ENCODE results near the gene UGGT2. TPM values are rescaled to one million over a fixed set of nuclear protein-coding genes. Genes with fewer than 3 reads are reported as not detected.

Gene UGGT2, protein sequence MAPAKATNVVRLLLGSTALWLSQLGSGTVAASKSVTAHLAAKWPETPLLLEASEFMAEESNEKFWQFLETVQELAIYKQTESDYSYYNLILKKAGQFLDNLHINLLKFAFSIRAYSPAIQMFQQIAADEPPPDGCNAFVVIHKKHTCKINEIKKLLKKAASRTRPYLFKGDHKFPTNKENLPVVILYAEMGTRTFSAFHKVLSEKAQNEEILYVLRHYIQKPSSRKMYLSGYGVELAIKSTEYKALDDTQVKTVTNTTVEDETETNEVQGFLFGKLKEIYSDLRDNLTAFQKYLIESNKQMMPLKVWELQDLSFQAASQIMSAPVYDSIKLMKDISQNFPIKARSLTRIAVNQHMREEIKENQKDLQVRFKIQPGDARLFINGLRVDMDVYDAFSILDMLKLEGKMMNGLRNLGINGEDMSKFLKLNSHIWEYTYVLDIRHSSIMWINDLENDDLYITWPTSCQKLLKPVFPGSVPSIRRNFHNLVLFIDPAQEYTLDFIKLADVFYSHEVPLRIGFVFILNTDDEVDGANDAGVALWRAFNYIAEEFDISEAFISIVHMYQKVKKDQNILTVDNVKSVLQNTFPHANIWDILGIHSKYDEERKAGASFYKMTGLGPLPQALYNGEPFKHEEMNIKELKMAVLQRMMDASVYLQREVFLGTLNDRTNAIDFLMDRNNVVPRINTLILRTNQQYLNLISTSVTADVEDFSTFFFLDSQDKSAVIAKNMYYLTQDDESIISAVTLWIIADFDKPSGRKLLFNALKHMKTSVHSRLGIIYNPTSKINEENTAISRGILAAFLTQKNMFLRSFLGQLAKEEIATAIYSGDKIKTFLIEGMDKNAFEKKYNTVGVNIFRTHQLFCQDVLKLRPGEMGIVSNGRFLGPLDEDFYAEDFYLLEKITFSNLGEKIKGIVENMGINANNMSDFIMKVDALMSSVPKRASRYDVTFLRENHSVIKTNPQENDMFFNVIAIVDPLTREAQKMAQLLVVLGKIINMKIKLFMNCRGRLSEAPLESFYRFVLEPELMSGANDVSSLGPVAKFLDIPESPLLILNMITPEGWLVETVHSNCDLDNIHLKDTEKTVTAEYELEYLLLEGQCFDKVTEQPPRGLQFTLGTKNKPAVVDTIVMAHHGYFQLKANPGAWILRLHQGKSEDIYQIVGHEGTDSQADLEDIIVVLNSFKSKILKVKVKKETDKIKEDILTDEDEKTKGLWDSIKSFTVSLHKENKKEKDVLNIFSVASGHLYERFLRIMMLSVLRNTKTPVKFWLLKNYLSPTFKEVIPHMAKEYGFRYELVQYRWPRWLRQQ (N-terminal part only)
- under 1 TPM in 1 of 2 donors, not detected in 1; 0.04 TPM for total RNA-seq

DNA sequence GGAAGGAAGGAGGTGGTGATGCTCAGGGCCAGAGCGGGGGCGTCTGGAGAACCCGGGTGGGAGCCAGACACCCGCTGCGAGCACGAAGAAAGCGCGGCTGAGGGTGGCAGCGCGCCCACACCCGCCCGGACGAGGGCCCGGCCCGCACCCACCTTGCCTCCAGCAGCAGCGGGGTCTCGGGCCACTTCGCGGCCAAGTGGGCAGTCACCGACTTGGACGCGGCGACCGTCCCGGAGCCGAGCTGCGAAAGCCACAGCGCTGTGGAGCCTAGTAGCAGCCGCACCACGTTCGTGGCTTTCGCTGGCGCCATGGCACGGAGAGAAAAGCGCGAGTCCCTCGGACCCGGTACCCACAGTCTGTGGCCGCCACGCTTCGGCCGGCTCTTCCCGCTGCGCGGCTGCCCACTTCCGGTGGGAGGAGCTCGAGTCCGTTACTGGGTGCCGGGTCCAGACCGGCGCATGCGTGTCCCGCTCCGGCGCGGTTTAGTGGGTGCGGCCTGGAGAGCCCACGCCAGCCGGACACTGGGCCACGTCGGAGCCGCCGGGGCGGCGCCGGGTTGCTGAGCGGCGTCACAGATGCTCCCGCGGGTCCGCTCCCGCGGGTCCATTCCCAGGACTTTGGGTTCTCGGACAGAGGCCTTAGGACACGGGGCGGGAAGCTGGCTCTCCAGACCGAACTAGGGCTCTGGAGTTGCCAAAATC, at the start of gene UGGT2:
Gene UGGT2, minus strand, starts transcription at position 399 of the 701 bp plus-strand sequence. Its CDS starts 89 bp downstream, at position 310.
- ATAC-seq (peak; percentile 45 to 62), DNase-seq (ENCODE audit: low spot score in 2 of 2) (no peak)
- Mint-ChIP-seq H3K36me3 (peaks cover 10 to 19% of the 10 kb centered on the region in 2 donors), H3K27ac (no peak within 1 kb of the TSS), H3K9me3 (peaks cover 5 to 8% of the 10 kb centered on the region in 2 donors)

DNA sequence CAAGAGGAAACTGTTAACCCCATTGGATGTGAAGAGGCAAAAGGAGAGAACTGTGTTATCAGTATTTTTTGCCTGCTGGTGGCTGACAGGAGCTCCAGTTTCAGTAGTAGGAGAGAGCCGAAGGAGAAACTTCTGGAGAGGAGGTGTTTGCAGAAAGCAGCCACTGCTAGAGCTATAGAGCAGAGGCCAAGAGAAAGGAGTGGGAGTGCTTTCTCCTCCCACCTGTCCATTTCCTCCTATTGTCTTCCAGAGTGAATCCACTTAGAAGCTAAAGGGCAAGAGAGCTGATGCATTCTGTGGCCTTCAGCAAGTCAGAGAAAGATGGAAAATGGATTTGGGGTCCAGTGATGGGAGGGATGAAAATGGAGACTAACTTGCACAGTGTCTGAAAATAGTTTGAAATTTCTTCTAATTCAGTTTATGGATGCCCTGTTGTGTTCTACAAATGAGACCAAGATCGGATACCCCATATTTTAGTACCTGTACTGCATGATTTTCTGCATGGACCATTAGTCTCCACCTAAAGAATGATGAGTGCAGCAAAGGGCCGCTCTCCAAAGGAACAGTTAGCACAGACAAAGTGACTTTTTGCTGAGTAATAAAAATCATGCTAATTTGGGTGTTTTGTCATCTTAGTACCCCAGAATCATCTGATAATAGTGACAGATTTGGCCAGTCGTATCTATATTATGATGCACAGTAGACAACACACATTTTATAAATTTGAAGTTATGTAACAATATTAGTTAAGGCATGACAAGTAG, 47.4 kb upstream of the UGGT2 start:
- H3K36me3 Mint-ChIP-seq = no peaks in the 10 kb centered on the region
- H3K27ac Mint-ChIP-seq = no peak overlapping the region
- ATAC-seq (no peak), DNase-seq (ENCODE audit: low spot score in 2 of 2) (no peak)
- peaks cover 5 to 12% of the 10 kb centered on the region in 2 donors for H3K9me3 Mint-ChIP-seq

DNA sequence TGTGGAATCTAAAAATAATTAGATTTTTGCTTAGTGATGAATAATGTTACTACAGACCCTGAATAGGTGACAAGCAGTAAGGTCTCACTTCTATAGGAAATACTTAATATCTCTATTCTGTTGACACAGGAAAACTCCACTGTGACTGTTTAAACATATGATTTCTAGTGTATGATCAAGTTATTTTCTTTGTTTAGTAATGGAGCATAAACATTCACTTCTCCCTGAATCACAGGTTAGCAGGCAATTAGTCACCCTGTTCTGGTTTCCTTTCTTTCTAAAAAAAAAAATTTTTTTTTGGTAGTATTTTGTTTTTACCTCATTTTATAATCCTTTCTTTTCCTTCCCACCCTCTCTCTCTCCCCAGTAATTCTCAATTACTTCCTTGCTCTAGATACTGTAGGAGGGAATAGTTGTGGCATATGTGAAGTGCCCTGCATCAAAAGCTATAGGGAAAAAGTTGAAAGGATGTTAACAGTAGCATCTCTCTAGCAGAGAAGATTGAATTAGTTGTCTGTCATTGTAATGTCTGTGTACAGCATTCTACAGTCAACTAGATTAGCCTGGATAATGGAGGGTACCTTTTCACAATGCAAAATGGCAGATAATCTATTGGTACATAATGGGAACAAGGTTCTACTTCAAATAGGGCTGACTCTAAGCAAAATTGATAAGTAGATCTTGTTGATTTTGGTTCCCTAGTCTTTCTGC, 40.2 kb upstream of the UGGT2 start:
- H3K27ac Mint-ChIP-seq = no peak overlapping the region
- ATAC-seq (no peak), DNase-seq (ENCODE audit: low spot score in 2 of 2) (no peak)
- peaks cover 0 to 5% of the 10 kb centered on the region in 2 donors for H3K9me3 Mint-ChIP-seq
- H3K36me3 Mint-ChIP-seq = peaks cover 0 to 6% of the 10 kb centered on the region in 2 donors

DNA sequence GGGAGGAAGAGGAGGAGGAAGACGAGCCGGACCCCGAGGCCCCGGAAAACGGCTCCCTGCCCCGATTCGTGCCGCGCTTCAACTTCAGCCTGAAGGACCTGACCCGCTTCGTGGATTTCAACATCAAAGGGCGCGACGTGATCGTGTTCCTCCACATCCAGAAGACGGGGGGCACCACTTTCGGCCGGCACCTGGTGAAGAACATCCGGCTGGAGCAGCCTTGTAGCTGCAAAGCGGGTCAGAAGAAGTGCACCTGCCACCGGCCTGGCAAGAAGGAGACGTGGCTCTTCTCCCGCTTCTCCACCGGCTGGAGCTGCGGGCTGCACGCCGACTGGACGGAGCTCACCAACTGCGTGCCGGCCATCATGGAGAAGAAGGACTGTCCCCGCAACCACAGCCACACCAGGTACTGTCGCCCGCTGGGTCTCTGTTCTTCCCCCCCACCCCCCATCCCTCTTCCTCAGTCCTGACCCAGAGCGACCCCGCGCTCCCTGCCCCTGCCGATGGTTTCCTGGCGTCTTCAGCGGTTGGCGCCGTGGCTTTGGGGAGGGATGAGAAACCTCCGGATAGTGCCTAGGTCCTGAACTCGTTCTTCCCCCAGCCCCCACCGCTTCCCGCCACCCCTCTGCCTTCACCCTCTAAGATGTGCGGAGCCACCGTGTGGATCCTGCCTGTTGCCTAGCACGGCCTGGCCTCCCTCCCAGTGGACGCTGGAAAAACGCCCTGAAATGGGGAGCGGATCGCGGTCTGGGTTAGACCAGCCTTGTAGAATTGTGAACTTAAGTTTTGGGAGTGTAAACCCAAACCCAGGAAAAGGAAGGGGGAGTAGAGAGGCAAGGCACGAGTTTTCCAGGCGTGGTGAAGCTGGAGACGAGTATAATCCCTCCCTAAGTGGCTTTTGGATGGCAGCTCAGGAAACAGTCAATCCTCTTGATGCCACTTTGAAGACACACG, 38.2 kb upstream of the UGGT2 start:
- ATAC-seq (no peak), DNase-seq (ENCODE audit: low spot score in 2 of 2) (no peak)
- Mint-ChIP-seq H3K36me3 (peaks cover 0 to 6% of the 10 kb centered on the region in 2 donors), H3K27ac (no peak overlapping the region), H3K9me3 (no peaks in the 10 kb centered on the region)

DNA sequence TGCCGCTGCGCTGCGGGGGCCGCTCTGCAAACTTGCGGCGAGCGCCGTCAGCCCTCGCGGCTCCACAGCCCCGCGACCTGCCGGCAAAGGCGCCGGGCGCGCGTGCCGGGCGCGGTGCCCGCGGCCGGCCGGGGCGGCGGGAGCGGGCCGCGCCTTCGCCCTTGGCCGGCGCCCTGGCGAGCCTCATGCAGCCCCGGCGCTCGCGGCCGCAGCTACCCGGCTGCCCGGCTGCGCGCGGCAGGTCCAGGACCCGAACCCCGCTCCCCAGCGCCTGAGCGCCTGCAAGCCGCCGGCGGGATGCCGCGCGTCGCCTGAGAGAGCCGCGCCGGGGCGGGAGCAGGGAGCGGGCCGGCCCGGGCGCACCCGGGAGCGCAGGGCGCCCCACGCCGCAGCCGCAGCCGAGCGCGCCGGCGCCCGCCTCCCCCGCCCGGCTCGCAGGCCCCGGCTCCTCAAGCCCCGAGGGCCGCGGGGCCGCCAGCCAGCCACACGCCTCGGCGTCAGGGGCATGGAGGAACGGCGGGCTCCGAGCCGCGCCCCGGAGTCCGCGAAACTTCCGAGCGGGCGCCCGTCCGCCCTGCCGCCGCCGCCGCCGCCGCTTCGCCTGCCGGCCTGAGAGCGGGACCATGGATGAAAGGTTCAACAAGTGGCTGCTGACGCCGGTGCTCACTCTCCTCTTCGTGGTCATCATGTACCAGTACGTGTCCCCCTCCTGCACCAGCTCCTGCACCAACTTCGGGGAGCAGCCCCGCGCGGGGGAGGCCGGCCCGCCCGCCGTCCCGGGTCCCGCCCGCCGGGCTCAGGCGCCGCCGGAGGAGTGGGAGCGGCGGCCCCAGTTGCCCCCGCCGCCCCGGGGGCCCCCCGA, 37.3 kb upstream of the UGGT2 start:
- Mint-ChIP-seq H3K27ac (no peak overlapping the region), H3K36me3 (peaks cover 0 to 6% of the 10 kb centered on the region in 2 donors)

DNA sequence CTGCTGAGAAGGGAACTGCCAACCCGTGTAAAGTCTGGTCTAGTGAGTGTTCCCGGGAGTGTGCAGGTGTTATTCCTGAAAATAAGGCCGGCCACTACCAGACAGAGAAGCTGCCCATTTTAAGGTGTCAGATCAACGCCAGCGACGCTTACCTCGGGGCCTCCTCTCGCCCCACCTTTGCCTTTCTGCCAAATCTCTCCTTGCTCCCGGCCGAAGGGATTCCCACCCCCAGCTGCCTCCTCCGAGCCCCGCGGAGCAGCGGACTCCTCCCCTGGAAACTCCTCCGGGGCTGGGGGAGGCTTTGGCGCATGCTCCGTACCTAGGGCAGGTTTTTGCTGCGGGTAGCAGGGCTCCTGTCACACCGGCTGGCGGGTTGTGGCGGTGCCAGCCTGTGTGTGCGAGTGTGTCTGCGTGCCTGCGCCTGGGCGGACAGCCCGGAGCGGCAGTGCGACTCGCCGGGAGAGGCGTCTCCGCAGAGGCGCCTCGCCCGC, 36.6 kb upstream of the UGGT2 start, which contains the start of gene HS6ST3:
Gene HS6ST3, plus strand, starts transcription at position 359 of the 491 bp plus-strand sequence.
- Mint-ChIP-seq H3K27ac (no peak within 1 kb of the TSS), H3K36me3 (peaks cover 0 to 6% of the 10 kb centered on the region in 2 donors), H3K9me3 (peaks cover 0 to 5% of the 10 kb centered on the region in 2 donors)
- ATAC-seq (peak in 1 of 2 donors; percentile 30), DNase-seq (ENCODE audit: low spot score in 2 of 2) (no peak)

More for the DNA sequence above, 37.3 kb upstream of the UGGT2 start:
- DNase-seq (ENCODE audit: low spot score in 2 of 2) (no peak), ATAC-seq (peak in 1 of 2 donors; percentile 57)
- H3K9me3 Mint-ChIP-seq = peaks cover 0 to 5% of the 10 kb centered on the region in 2 donors

DNA sequence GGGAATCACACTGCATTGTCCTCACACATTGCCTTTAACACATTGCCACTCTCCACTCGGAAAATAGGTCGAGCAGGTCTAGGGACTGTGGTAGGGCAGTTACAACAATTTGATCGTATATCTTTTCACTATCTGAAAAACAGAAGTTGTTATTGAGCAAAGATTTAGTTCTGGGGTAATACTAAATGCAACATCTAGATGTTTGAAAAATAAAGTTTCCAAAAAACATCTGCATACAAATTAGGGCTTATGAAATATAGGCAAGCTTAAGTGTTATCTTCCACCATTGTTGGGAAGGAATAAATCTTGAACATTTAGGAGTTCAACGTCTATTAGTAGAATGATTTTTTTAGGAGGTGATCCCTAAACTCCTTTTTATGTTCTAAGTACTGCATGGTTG, 35.9 kb upstream of the UGGT2 start:
- DNase-seq (ENCODE audit: low spot score in 2 of 2) = no peak

DNA sequence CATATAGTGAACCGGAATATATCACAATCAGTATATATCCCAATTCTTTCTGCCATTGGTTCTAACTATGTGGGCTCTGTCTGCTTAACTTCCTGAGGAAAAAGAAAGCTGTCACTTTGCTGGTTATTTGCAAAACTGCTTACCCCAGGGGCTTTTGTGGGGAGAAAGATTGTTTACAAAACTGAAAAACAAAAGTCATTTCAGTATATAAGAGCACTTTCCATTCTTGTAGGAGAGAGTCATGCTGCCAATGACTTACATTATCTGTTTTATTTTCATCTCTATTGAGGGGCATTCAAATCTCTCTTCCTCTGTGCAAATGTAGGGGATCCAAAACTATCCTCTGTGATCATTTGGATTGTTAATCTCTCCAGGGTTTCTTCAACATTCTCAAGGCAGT, 33.5 kb upstream of the UGGT2 start:
- ATAC-seq (no peak), DNase-seq (ENCODE audit: low spot score in 2 of 2) (no peak)
- Mint-ChIP-seq H3K27ac (no peak overlapping the region), H3K9me3 (peaks cover 0 to 9% of the 10 kb centered on the region in 2 donors), H3K36me3 (peaks cover 0 to 3% of the 10 kb centered on the region in 2 donors)

More for the DNA sequence above, 35.9 kb upstream of the UGGT2 start:
- ATAC-seq = no peak
- H3K27ac Mint-ChIP-seq = no peak overlapping the region
- H3K36me3 Mint-ChIP-seq = peaks cover 0 to 6% of the 10 kb centered on the region in 2 donors
- H3K9me3 Mint-ChIP-seq = peaks cover 0 to 9% of the 10 kb centered on the region in 2 donors

DNA sequence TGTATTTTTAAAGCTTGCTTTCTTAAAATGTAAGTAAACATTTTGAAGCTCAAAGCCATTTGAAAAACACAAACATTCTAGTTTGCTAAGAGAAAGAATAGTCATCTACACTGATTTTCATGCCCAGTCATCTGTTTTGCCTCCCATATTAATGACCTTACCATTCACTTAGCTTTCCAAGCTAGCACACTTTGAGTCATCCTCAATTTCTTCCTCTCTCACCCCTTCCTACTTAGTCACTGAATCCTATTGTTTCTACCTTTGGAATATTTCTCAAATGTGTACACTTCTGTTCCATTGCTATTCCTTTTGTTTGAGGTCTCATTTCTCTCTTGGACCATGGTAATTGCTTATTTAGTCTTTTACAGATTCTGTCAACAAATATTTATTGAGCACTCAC, 29.4 kb upstream of the UGGT2 start:
- peaks cover 9 to 13% of the 10 kb centered on the region in 2 donors for H3K9me3 Mint-ChIP-seq
- H3K36me3 Mint-ChIP-seq = no peaks in the 10 kb centered on the region
- ATAC-seq = no peak
- DNase-seq (ENCODE audit: low spot score in 2 of 2) = no peak
- H3K27ac Mint-ChIP-seq = no peak overlapping the region

DNA sequence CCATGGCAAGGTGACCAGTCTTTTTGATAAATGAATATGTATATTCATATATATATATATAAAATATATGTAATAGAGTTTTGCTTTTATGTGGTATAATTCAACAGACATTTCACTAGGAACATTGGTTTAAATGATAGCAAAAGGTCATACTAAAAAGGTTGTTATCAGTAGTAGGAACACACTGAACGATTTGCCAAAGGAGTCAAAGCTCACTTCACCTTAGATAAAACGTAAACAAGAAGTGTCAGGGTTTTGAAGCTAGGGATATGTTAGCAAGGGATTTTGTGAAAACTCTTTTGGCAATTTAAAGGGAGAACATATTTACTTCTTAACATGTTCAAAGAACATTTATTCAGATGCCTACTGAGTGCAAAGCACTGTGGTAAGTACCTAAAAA, 28.7 kb upstream of the UGGT2 start:
- DNase-seq (ENCODE audit: low spot score in 2 of 2) (no peak), ATAC-seq (no peak)
- Mint-ChIP-seq H3K9me3 (peaks cover 9 to 13% of the 10 kb centered on the region in 2 donors), H3K27ac (no peak overlapping the region), H3K36me3 (no peaks in the 10 kb centered on the region)

DNA sequence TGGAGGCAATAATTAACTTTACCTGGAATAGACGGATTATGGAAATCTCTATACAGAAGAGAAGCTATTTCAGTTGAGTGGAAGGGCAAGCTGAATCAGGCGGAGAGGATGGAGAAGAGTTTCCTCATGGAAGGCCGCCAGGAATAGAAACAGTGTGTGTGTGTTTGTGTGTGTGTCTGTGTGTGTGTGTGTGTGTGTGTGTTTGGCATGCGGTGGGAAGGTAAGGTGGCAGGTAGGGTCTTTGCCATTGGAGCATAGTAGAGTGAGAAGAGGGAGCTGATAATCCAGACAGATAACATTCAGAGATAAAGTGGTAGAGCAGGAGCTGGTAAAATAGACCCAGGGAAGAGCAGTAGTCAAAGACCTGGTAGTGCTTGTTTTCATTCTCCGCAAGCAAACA, 27.5 kb upstream of the UGGT2 start:
- Mint-ChIP-seq H3K9me3 (peaks cover 5 to 13% of the 10 kb centered on the region in 2 donors), H3K27ac (no peak overlapping the region), H3K36me3 (no peaks in the 10 kb centered on the region)
- DNase-seq (ENCODE audit: low spot score in 2 of 2) = no peak
- ATAC-seq = no peak

DNA sequence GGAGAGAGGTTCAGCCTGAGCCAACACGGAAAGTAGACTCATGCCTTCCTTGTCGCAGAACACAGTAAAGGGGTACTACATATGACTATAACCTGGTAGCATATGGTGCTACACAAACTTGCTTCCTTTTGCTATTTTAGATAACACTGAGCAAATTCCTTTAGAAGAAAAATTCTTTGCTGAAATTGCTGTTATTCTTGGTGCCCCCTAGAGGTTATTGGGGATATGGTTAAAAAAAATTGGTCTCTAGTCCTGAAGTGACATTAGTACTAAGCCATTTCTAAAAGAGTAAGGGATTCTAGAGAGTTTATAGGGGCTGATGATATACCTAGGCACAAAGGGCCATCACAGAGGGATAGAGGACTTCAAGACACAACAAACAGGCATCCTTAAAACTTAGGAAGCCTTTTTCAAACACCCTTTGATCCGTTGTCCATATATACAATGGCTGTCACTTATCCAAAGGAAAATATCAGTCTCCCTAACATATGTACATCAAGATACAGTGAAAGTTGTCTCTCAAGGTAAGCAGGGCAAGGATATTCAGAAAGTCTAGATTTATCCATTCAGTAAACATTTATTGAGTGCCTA, 22.8 kb upstream of the UGGT2 start:
- Mint-ChIP-seq H3K27ac (no peak overlapping the region), H3K36me3 (no peaks in the 10 kb centered on the region), H3K9me3 (peaks cover 0 to 13% of the 10 kb centered on the region in 2 donors)
- DNase-seq (ENCODE audit: low spot score in 2 of 2) (no peak), ATAC-seq (no peak)
